ENCODE measurements around the gene TOX3.

- TF ChIP-seq EZH2 (IDR thresholded peaks at IDR 0.05; ENCODE audit: insufficient read depth, poor library complexity, severe bottlenecking) (no peak), EZH2phosphoT487 (IDR thresholded peaks at IDR 0.05; ENCODE audit: insufficient read depth, low read depth) (no peak)
Measured at GRCh38 chr16:52548261-52549010, 1.5 kb upstream of the TOX3 start.
